Astrocyte of the spinal cord (primary cell): Measurements from ENCODE around the gene PER1.

Source experiments
- DNase-seq: peaks from one replicate; pipeline ENCODE4 v3.0.0; 2011; ENCODE audit warnings: low read depth, low spot score
- H3K4me3 ChIP-seq: 2 replicates; pipeline ENCODE4 v1.5.1; 2011; ENCODE audit warnings: low read depth, mild to moderate bottlenecking, low read length, moderate library complexity
- CTCF ChIP-seq: IDR thresholded peaks from 2 replicates; pipeline ENCODE4 v1.5.1; 2012; ENCODE audit warnings: low read depth, mild to moderate bottlenecking, low read length, inconsistent platforms
- in situ Hi-C: cut with HindIII; loops from 2 replicates; pipeline ENCODE4 v1.10.0; 2017; ENCODE audit warnings: low sequenced_read_pairs

Gene PER1

GRCh38 chr17:8147805-8148404, 4.3 kb downstream of the PER1 start:
- no peak overlapping the region for H3K4me3 ChIP-seq
- in situ Hi-C loops = no loop called here
- TF ChIP-seq CTCF = no peak
- no peak for DNase-seq

- H3K4me3 ChIP-seq = no peak overlapping the region
- TF ChIP-seq CTCF = no peak
- no peak for DNase-seq
- in situ Hi-C loops = no loop called here
These were observed 4.9 kb downstream of the PER1 start for GRCh38 chr17:8147141-8147804.

GRCh38 chr17:8146381-8147140, 5.6 kb downstream of the PER1 start:
- no peak for TF ChIP-seq CTCF

GRCh38 chr17:8145811-8146210, 6.4 kb downstream of the PER1 start:
- no peak for TF ChIP-seq CTCF
- in situ Hi-C loops = no loop called here
- H3K4me3 ChIP-seq = no peak overlapping the region
- no peak for DNase-seq

More at GRCh38 chr17:8146381-8147140, 5.6 kb downstream of the PER1 start:
- no peak overlapping the region for H3K4me3 ChIP-seq
- in situ Hi-C loops = no loop called here
- DNase-seq = no peak

- in situ Hi-C loops = no loop called here
- no peak overlapping the region for H3K4me3 ChIP-seq
- TF ChIP-seq CTCF = no peak
- no peak for DNase-seq
These were observed 7.6 kb downstream of the PER1 start for GRCh38 chr17:8144401-8145231.

GRCh38 chr17:8143581-8144400, 8.4 kb downstream of the PER1 start:
- in situ Hi-C loops = no loop called here
- no peak for TF ChIP-seq CTCF
- no peak for DNase-seq
- H3K4me3 ChIP-seq = no peak overlapping the region
